Activated naive CD8-positive, alpha-beta T cell treated with anti-CD3 and anti-CD28 coated beads, Interleukin-2, amount 50 U/mL, for 24 hours (primary cell): ENCODE results near the gene APBB3.

ENCODE experiments used
- ATAC-seq: fragments of 150-1000 bp; cut with Tn5 transposase; one replicate; pipeline ENCODE4 v1.10.0; 2021
- DNase-seq: peaks from one replicate; pipeline ENCODE4 v3.0.0; 2021
- H3K27ac Mint-ChIP-seq: one replicate; pipeline ENCODE4 v1.8.0; 2021; ENCODE audit warnings: mild to moderate bottlenecking, mixed read lengths
- H3K27me3 Mint-ChIP-seq: one replicate; pipeline ENCODE4 v1.8.0; 2021; ENCODE audit warnings: mixed read lengths
- H3K36me3 Mint-ChIP-seq: one replicate; pipeline ENCODE4 v1.8.0; 2021; ENCODE audit warnings: low read depth, mixed read lengths
- H3K4me1 Mint-ChIP-seq: one replicate; pipeline ENCODE4 v1.8.0; 2021; ENCODE audit warnings: mixed read lengths
- H3K4me3 Mint-ChIP-seq: one replicate; pipeline ENCODE4 v1.8.0; 2021; ENCODE audit warnings: mild to moderate bottlenecking, moderate library complexity, mixed read lengths
- H3K9me3 Mint-ChIP-seq: one replicate; pipeline ENCODE4 v1.8.0; 2021; ENCODE audit warnings: mixed read lengths

The APBB3 gene

GRCh38 chr5:140567871-140568270 is 3.5 kb upstream of the APBB3 start:
- DNase-seq: no peak
- Mint-ChIP-seq H3K4me3 (no peak overlapping the region), H3K9me3 (no peaks in the 10 kb centered on the region), H3K36me3 (peaks cover 30% of the 10 kb centered on the region), H3K27ac (peak overlapping the region; percentile 91), H3K27me3 (no peaks in the 10 kb centered on the region), H3K4me1 (peaks cover 56% of the 10 kb centered on the region)
- ATAC-seq: no peak

- H3K36me3 Mint-ChIP-seq: peaks cover 30% of the 10 kb centered on the region
- peak overlapping the region; percentile 14 for H3K4me3 Mint-ChIP-seq
- peak overlapping the region; percentile 41 for H3K27ac Mint-ChIP-seq
- ATAC-seq (no peak), DNase-seq (no peak)
- H3K4me1 Mint-ChIP-seq: peaks cover 59% of the 10 kb centered on the region
- H3K27me3 Mint-ChIP-seq: no peaks in the 10 kb centered on the region
- H3K9me3 Mint-ChIP-seq: no peaks in the 10 kb centered on the region
Measured at GRCh38 chr5:140567136-140567818, 2.9 kb upstream of the APBB3 start.

- no peak for DNase-seq
Measured at GRCh38 chr5:140566665-140567064, 2.3 kb upstream of the APBB3 start.

GRCh38 chr5:140565780-140566095 is 1.3 kb upstream of the APBB3 start:
- DNase-seq: no peak
- peaks cover 30% of the 10 kb centered on the region for H3K36me3 Mint-ChIP-seq
- H3K4me3 Mint-ChIP-seq: peak overlapping the region; percentile 97
- no peak for ATAC-seq
- H3K9me3 Mint-ChIP-seq: no peaks in the 10 kb centered on the region
- peak overlapping the region; percentile 98 for H3K27ac Mint-ChIP-seq
- H3K27me3 Mint-ChIP-seq: no peaks in the 10 kb centered on the region
- peaks cover 59% of the 10 kb centered on the region for H3K4me1 Mint-ChIP-seq

More at GRCh38 chr5:140566665-140567064, 2.3 kb upstream of the APBB3 start:
- peaks cover 30% of the 10 kb centered on the region for H3K36me3 Mint-ChIP-seq
- no peaks in the 10 kb centered on the region for H3K27me3 Mint-ChIP-seq
- no peak for ATAC-seq
- H3K4me3 Mint-ChIP-seq: peak overlapping the region; percentile 14
- no peaks in the 10 kb centered on the region for H3K9me3 Mint-ChIP-seq
- peak overlapping the region; percentile 41 for H3K27ac Mint-ChIP-seq
- H3K4me1 Mint-ChIP-seq: peaks cover 59% of the 10 kb centered on the region

- peak overlapping the region; percentile 98 for H3K27ac Mint-ChIP-seq
- peaks cover 57% of the 10 kb centered on the region for H3K4me1 Mint-ChIP-seq
- peak overlapping the region; percentile 97 for H3K4me3 Mint-ChIP-seq
- ATAC-seq (no peak), DNase-seq (no peak)
- H3K9me3 Mint-ChIP-seq: no peaks in the 10 kb centered on the region
- no peaks in the 10 kb centered on the region for H3K27me3 Mint-ChIP-seq
- H3K36me3 Mint-ChIP-seq: peaks cover 28% of the 10 kb centered on the region
Measured at GRCh38 chr5:140565024-140565779, 804 bp upstream of the APBB3 start.

GRCh38 chr5:140563596-140563995 is 802 bp downstream of the APBB3 start:
- ATAC-seq (no peak), DNase-seq (no peak)
- peaks cover 43% of the 10 kb centered on the region for H3K4me1 Mint-ChIP-seq
- H3K9me3 Mint-ChIP-seq: no peaks in the 10 kb centered on the region
- peaks cover 28% of the 10 kb centered on the region for H3K36me3 Mint-ChIP-seq
- H3K4me3 Mint-ChIP-seq: peak overlapping the region; percentile 97
- H3K27me3 Mint-ChIP-seq: no peaks in the 10 kb centered on the region
- H3K27ac Mint-ChIP-seq: peak overlapping the region; percentile 98

GRCh38 chr5:140561753-140562523 is 2.5 kb downstream of the APBB3 start:
- ATAC-seq (no peak), DNase-seq (no peak)
- no peaks in the 10 kb centered on the region for H3K27me3 Mint-ChIP-seq
- H3K4me1 Mint-ChIP-seq: peaks cover 44% of the 10 kb centered on the region
- H3K4me3 Mint-ChIP-seq: no peak overlapping the region
- peaks cover 18% of the 10 kb centered on the region for H3K36me3 Mint-ChIP-seq
- no peaks in the 10 kb centered on the region for H3K9me3 Mint-ChIP-seq
- H3K27ac Mint-ChIP-seq: no peak overlapping the region

GRCh38 chr5:140560227-140560626 is 4.2 kb downstream of the APBB3 start:
- peaks cover 44% of the 10 kb centered on the region for H3K4me1 Mint-ChIP-seq
- no peaks in the 10 kb centered on the region for H3K27me3 Mint-ChIP-seq
- H3K9me3 Mint-ChIP-seq: no peaks in the 10 kb centered on the region
- DNase-seq: no peak
- no peak overlapping the region for H3K4me3 Mint-ChIP-seq
- no peak for ATAC-seq
- H3K36me3 Mint-ChIP-seq: peaks cover 20% of the 10 kb centered on the region
- H3K27ac Mint-ChIP-seq: no peak overlapping the region

- DNase-seq: no peak
- Mint-ChIP-seq H3K4me3 (no peak overlapping the region), H3K27ac (no peak overlapping the region), H3K4me1 (peaks cover 47% of the 10 kb centered on the region), H3K9me3 (no peaks in the 10 kb centered on the region), H3K27me3 (no peaks in the 10 kb centered on the region), H3K36me3 (peaks cover 22% of the 10 kb centered on the region)
- no peak for ATAC-seq
Measured at GRCh38 chr5:140558542-140558941, 5.9 kb downstream of the APBB3 start.

GRCh38 chr5:140557965-140558364 is 6.4 kb downstream of the APBB3 start:
- Mint-ChIP-seq H3K4me1 (peaks cover 48% of the 10 kb centered on the region), H3K27me3 (no peaks in the 10 kb centered on the region), H3K27ac (peak overlapping the region; percentile 83), H3K4me3 (peak overlapping the region; percentile 93), H3K36me3 (peaks cover 28% of the 10 kb centered on the region), H3K9me3 (no peaks in the 10 kb centered on the region)
- ATAC-seq (no peak), DNase-seq (no peak)

GRCh38 chr5:140557136-140557805 is 7.1 kb downstream of the APBB3 start, which contains the start of gene SRA1:
TSS of gene SRA1 (minus strand) at chr5:140557473. CDS start at chr5:140557452, 21 bp downstream.
- ATAC-seq (peak; percentile 88), DNase-seq (peak; percentile 93)
- H3K4me1 Mint-ChIP-seq: peaks cover 49% of the 10 kb centered on the region
- no peaks in the 10 kb centered on the region for H3K27me3 Mint-ChIP-seq
- H3K36me3 Mint-ChIP-seq: peaks cover 32% of the 10 kb centered on the region
- peak within 1 kb of the TSS; percentile 93 for H3K4me3 Mint-ChIP-seq
- no peaks in the 10 kb centered on the region for H3K9me3 Mint-ChIP-seq
- peak within 1 kb of the TSS; percentile 83 for H3K27ac Mint-ChIP-seq

- H3K4me3 Mint-ChIP-seq: peak overlapping the region; percentile 93
- peaks cover 54% of the 10 kb centered on the region for H3K4me1 Mint-ChIP-seq
- DNase-seq (no peak), ATAC-seq (no peak)
- peak overlapping the region; percentile 83 for H3K27ac Mint-ChIP-seq
- H3K27me3 Mint-ChIP-seq: no peaks in the 10 kb centered on the region
- peaks cover 38% of the 10 kb centered on the region for H3K36me3 Mint-ChIP-seq
- H3K9me3 Mint-ChIP-seq: no peaks in the 10 kb centered on the region
Measured at GRCh38 chr5:140556438-140556837, 8.0 kb downstream of the APBB3 start.

GRCh38 chr5:140555747-140556312 is 8.6 kb downstream of the APBB3 start:
- Mint-ChIP-seq H3K27me3 (no peaks in the 10 kb centered on the region), H3K36me3 (peaks cover 42% of the 10 kb centered on the region), H3K9me3 (no peaks in the 10 kb centered on the region), H3K4me1 (peaks cover 58% of the 10 kb centered on the region), H3K4me3 (peak overlapping the region; percentile 93), H3K27ac (peak overlapping the region; percentile 83)
- ATAC-seq: no peak
- no peak for DNase-seq

GRCh38 chr5:140554454-140554853 is 9.9 kb downstream of the APBB3 start:
- peak overlapping the region; percentile 93 for H3K4me3 Mint-ChIP-seq

More at GRCh38 chr5:140554454-140554853, 9.9 kb downstream of the APBB3 start:
- ATAC-seq (no peak), DNase-seq (no peak)
- H3K4me1 Mint-ChIP-seq: peaks cover 64% of the 10 kb centered on the region
- peak overlapping the region; percentile 83 for H3K27ac Mint-ChIP-seq
- no peaks in the 10 kb centered on the region for H3K9me3 Mint-ChIP-seq
- H3K27me3 Mint-ChIP-seq: no peaks in the 10 kb centered on the region
- H3K36me3 Mint-ChIP-seq: peaks cover 53% of the 10 kb centered on the region
